ENCODE results near the gene OR10G4.
"Not testable (repeated sequence)": the region's sequence is repeated elsewhere in the genome, so short reads cannot be mapped to it uniquely, and the experiment has no call there.

The OR10G4 gene, protein sequence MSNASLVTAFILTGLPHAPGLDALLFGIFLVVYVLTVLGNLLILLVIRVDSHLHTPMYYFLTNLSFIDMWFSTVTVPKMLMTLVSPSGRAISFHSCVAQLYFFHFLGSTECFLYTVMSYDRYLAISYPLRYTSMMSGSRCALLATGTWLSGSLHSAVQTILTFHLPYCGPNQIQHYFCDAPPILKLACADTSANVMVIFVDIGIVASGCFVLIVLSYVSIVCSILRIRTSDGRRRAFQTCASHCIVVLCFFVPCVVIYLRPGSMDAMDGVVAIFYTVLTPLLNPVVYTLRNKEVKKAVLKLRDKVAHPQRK

DNA sequence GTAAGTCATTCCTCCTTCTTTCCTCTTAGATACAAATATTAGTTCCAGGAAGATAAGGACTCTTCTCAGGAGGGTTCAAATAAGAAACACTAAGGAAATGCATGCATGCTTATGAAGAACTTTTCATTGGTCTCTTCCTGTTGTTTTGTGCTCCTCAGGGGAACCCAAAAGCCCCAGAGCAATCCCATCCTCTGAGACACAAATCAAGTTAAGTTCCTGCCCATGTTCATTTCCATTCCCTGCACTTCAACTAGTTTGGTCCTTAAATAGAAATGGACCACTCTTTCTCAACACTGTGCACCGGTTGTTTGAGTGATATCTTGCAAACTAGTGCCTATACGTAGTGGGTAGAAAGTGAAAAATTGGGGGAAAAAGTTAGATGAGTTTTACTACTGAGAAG, at the start of gene OR10G4:
OR10G4 (plus strand) TSS at position 301 of the 400 bp plus-strand sequence. CDS start 2,578 bp downstream, outside the sequence.
- DNase-seq: no peak

DNA sequence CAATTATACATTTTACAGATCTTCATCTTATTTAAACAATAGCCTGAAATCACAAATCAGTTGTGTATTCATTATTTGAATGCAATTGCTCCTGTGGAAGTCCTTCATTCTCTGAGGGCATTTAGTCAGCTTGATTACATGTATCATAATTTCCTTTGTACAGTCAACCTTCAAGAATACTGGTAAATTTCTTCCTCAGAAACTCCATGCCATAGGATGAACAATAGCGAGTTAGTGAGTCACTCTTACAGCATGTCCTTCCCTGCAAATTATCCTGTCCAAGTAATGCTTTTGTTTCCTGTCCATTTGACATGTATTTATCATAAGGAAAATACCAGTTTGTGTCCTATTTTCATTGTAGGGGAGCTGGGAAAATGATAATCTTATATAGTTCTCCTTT, 39.0 kb upstream of the OR10G4 start:
- DNase-seq: no peak

DNA sequence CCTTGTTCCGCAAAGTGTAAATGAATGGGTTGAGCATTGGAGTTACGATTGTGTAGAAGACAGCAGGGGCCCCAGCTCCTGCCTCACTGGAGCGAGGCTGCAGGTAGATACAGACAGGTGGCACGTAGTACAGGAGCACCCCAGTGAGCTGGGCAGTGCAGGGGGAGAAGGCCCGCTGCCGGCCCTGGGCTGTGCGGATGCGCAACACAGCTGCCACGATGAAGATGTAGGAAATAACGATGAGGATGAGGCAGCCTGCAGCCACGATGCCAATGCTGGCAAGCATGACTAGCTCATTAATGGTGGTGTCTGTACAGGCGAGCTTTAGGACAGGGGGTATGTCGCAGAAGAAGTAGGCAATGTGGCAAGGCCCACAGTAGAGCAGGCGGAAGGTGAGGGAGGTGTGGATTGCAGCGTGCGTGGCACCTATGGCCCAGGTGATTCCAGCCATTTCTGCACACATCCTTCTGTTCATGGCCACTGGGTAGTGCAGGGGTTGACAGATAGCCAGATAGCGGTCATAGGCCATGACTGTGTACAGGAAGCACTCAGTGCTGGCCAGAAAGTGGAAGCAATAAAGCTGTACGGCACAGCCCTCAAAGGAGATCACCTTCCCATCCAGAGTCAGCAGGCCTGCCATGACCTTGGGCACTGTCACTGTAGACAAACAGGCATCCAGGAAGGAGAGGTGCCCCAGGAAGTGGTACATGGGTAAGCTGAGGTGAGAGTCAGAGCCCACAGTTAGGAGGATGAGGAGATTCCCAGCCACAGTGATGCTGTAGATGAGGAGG, 35.8 kb upstream of the OR10G4 start:
- no peak for DNase-seq

DNA sequence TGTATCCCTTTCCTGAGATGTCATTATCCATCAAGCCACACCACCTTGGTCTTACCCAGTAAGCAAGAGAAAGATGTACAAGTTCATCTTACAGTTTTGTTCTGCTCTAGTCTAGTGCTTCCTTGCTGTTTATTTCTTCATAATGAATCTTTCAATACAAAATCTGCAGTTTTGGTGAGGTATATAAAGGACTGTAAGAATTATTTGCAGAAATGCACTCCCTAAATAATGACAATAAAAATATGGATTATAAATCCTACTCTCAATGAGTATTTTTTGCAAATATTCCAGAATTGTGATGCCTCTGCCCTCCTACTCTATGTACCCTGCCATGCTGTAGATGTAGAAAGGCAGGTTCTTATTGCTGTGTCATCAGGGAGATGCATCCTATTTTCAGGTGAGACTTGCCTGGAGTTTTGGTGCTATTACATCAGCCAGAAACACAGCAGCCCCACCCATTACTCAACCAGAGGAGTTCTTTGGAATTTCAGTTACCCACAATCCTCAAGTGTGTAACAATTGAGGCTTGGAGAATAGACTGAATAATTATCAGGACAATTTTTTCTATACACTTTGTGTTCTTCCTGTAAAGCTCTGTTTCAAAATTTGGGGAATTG, 35.0 kb upstream of the OR10G4 start, which contains the start of gene OR10S1:
OR10S1 (minus strand) TSS at position 51 of the 617 bp plus-strand sequence. CDS start 117 bp downstream, outside the sequence.
- no peak for DNase-seq

DNA sequence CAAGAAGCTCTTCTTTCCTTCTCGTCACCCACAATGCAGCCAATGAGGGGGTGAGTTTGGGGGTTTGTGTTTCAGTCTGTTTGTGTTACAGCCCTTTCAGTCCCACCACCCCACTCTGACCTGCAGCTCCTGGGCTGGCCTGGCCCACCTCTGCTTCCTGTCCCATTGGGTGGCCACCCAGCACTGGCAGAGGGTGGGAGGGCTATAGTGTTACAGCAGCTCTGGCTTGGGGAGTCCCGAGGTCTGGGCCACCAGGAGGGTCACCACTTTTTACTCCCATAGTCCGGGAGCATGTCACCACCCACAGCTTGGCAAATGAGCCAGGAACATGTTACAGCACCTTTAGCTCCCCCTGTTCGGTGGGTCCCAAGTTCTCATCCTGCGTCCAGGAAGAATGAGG, 33.5 kb upstream of the OR10G4 start:
- DNase-seq: no peak

DNA sequence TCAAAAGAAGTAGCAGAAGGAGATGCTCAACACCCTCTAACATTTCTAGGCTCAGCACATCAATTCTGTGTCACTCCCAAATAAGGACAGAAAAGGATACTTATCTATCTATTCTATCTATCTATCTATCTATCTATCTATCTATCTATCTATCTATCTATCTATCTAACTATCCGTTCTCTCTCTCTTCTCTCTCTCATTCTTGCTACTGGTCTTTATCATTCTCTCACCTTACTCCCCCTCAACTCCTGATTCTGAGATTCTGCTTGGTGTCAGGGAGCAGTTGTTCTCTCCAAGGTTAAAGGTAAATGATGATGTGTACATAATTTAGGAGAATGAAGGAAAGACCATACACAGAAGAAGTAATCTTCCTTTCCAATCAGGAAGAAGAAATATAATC, 17.7 kb upstream of the OR10G4 start, which contains the start of gene OR10G6:
OR10G6 (minus strand) TSS at position 43 of the 400 bp plus-strand sequence; CDS start at position 43, 0 bp downstream.
- no peak for DNase-seq

DNA sequence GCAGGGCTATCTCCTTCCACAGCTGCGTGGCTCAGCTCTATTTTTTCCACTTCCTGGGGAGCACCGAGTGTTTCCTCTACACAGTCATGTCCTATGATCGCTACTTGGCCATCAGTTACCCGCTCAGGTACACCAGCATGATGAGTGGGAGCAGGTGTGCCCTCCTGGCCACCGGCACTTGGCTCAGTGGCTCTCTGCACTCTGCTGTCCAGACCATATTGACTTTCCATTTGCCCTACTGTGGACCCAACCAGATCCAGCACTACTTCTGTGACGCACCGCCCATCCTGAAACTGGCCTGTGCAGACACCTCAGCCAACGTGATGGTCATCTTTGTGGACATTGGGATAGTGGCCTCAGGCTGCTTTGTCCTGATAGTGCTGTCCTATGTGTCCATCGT, 3.0 kb downstream of the OR10G4 start:
- DNase-seq: not testable (repeated sequence)

DNA sequence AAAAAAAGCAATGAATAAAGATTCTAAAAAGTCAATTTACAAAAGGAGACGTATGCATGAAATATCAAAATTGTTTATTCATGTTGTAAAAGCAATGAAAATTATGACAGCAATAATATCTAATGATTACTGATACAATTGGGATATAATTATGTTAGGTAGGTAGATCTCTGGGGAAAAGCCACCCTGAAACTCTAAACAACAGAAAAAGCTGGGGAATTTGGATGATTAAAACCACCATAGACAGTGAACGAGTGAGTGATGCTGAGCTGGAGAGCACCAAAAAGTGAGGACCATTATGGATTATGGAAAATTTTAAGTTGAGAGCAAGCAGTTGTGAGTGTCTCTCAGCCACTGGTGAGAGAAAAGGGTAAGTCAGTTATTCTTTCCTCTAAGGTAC, 13.7 kb downstream of the OR10G4 start, which contains the start of gene OR10G8:
OR10G8 (plus strand) TSS at position 301 of the 400 bp plus-strand sequence. CDS start 2,825 bp downstream, outside the sequence.
- no peak for DNase-seq

DNA sequence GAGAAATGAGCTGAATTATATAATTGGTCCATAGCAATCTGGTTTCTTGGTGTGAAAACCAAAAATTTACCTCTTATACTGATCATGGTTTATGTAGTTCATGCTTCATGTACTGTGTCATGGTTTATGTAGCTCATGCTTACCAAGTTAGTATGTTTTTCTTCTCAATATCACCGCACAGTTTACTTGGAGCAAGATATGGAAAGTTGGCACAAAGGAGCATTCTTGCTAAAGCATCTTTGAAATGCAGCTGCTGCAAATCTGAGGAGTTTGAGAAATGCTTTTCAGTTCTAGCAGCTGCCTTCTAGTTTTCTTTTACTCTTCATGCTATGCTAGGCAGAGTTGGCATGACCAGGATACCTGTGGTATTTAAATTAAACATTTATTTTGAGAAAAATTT, 23.9 kb downstream of the OR10G4 start:
- DNase-seq: no peak

DNA sequence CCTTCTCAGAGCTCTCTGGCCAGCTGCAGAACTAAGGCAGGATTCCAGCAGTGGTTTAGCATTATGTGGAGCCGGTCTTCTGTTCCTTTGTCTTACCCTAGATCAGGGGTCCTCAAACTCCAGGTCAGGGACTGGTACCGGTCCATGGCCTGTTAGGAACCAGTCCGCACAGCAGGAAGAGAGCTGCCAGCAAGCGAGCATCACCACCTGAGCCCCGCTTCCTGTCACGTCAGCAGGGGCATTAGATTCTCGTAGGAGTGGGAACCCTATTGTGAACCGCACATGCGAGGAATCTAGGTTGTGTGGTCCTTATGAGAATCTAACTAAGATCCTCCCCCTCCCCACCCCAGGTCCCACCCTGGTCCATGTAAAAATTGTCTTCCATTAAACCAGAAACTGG, 26.8 kb downstream of the OR10G4 start:
- no peak for DNase-seq

DNA sequence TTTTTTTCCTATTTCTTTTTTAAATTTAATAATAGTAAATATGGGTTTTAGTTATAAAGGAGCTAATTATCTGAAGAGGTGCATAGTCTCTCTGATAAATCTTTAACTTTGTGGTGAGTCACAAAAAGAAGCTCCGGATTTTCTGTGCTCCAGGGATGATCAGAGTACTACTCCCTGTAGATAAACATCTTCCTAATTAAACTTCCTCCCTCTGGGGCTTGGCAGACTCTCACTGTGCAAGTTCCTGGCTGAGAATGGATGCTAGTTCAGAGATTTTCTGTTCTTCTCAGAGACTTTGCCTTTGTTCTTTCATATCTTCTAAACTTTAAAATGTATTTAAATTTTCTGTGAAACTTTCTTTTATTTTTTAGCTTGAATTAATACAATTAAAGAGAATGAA, 28.5 kb downstream of the OR10G4 start, which contains the start of gene OR10G7:
OR10G7 (minus strand) TSS at position 72 of the 400 bp plus-strand sequence. CDS start 2,324 bp downstream, outside the sequence.
- DNase-seq: no peak

DNA sequence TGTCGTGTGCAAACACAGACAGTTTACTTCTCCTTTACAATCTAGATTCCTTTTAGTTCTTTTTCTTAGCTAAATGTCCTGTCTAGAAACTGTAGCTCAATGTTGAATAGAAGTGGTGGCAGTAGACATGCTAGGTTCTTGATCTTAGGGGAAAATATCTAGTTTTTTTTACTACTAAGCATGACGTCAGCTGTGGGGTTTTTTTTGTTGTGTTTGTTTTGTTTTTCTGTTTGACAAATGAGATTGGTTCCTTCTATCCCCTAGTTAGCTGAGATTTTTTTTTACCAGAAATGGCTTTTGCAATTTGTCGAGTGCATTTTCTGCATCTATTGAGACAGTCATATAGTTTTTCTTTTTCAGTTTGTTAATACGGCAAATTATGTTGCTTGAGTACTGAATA, 30.6 kb downstream of the OR10G4 start:
- DNase-seq: no peak

DNA sequence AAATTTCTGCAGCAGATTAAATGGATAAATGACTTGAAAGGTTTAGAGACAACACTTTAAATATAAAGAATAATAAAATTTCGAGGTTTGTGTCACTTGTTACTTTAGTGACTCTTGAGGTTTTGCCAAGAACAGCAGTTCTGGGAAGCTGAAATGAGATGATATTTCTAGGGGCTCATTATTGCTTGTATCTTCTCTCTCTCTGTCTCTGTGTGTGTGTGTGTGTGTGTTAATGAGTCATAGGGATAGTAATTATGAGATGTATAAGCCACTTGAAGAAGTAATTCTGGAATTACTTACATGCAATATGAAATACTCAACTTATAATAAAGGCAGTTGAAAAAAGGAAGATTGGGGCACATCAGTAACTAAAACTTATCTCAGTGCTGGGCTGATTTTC, 38.0 kb downstream of the OR10G4 start:
- no peak for DNase-seq

DNA sequence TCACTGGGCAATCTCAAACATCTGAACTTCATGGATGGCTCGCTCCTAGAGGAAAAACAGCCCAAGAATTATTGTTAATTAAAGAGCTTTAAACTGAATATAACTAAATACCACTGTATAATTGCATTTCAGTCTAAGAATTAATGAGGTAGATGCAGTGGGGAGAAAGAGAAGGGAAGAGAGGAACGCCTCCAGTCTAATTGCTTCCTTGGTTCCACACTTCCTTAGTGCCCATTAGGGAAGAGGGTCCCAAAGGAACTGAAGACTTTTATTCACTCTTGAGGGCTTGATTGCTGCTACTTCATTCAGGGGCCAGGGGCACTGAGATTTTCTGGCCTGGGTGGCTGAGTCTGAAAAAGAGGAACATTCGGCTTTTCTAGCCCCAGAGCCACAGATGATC, 40.2 kb downstream of the OR10G4 start:
- DNase-seq: no peak
